HG02798 (cell line): Measurements from ENCODE around the gene ZNF627.
"Not testable (repeated sequence)": the region's sequence is repeated elsewhere in the genome, so short reads cannot be mapped to it uniquely, and the experiment has no call there.

Experiments used
- ATAC-seq: cut with Tn5 transposase; IDR thresholded peaks from one replicate; pipeline ENCODE4 v1.9.1; 2021; ENCODE audit warnings: mild to moderate bottlenecking; ENCODE audit not compliant: unreplicated experiment, poor library complexity

Gene ZNF627

GRCh38 chr19:11620553-11620952, 23.3 kb downstream of the ZNF627 start:
- ATAC-seq, result no peak

GRCh38 chr19:11622401-11622800, 25.1 kb downstream of the ZNF627 start:
- ATAC-seq, result not testable (repeated sequence)

- ATAC-seq, result no peak
Measured at GRCh38 chr19:11624069-11624463, 26.8 kb downstream of the ZNF627 start.

GRCh38 chr19:11626252-11626651, 29.0 kb downstream of the ZNF627 start:
- ATAC-seq, result no peak

- no peak for ATAC-seq
Measured at GRCh38 chr19:11633223-11633622, 35.9 kb downstream of the ZNF627 start.

GRCh38 chr19:11634018-11634662, 36.9 kb downstream of the ZNF627 start:
- not testable (repeated sequence) for ATAC-seq

- no peak for ATAC-seq
Measured at GRCh38 chr19:11639245-11639601, 41.9 kb downstream of the ZNF627 start.

- peak; percentile 98 for ATAC-seq
Measured at GRCh38 chr19:11639602-11640471, 42.6 kb downstream of the ZNF627 start.

GRCh38 chr19:11641244-11641643, 44.0 kb downstream of the ZNF627 start:
- no peak for ATAC-seq

- ATAC-seq, result no peak
Measured at GRCh38 chr19:11642902-11643301, 45.6 kb downstream of the ZNF627 start.

GRCh38 chr19:11649941-11650340, 52.7 kb downstream of the ZNF627 start:
- ATAC-seq, result no peak

- ATAC-seq, result no peak
Measured at GRCh38 chr19:11651062-11651461, 53.8 kb downstream of the ZNF627 start.

GRCh38 chr19:11652056-11652455, 54.8 kb downstream of the ZNF627 start:
- ATAC-seq, result no peak

- ATAC-seq, result no peak
Measured at GRCh38 chr19:11652492-11652891, 55.2 kb downstream of the ZNF627 start.

- ATAC-seq, result no peak
Measured at GRCh38 chr19:11656535-11656934, 59.3 kb downstream of the ZNF627 start.

GRCh38 chr19:11657307-11657706, 60.0 kb downstream of the ZNF627 start:
- ATAC-seq, result no peak

- ATAC-seq, result no peak
Measured at GRCh38 chr19:11658970-11659369, 61.7 kb downstream of the ZNF627 start.

GRCh38 chr19:11659612-11660011, 62.3 kb downstream of the ZNF627 start:
- ATAC-seq, result no peak

GRCh38 chr19:11662278-11662677, 65.0 kb downstream of the ZNF627 start:
- ATAC-seq, result no peak

GRCh38 chr19:11663181-11663591, 65.9 kb downstream of the ZNF627 start:
- no peak for ATAC-seq
